HepG2 (cell line): ENCODE data around the gene SKA2. TPM values are rescaled to one million over a fixed set of nuclear protein-coding genes. Genes with fewer than 3 reads are reported as not detected.
A peak's percentile ranks its signal among the peaks of the same experiment; 100 is the strongest.

Source experiments
- ARHGAP35 ChIP-seq: sonication (generic); formaldehyde crosslinking; IDR thresholded peaks from 2 replicates; pipeline ENCODE4 v1.9.0; 2022; ENCODE audit warnings: mild to moderate bottlenecking, inconsistent platforms, moderate library complexity, missing genetic modification reagents, borderline replicate concordance
- ATF6 ChIP-seq: sonication (generic); formaldehyde crosslinking; conservative IDR thresholded peaks from 2 replicates; pipeline ENCODE4 v1.4.0; 2020; ENCODE audit warnings: missing genetic modification reagents
- BHLHE40 ChIP-seq: IDR thresholded peaks from 2 replicates; pipeline ENCODE4 v1.6.1; 2011; ENCODE audit warnings: low read length, improper control_type of control experiment
- CCDC6 ChIP-seq: sonication (generic); formaldehyde crosslinking; IDR thresholded peaks from 2 replicates; pipeline ENCODE4 v1.8.1; 2022; ENCODE audit warnings: mild to moderate bottlenecking, missing genetic modification reagents, moderate library complexity
- DMAP1 ChIP-seq: IDR thresholded peaks from 2 replicates; pipeline ENCODE4 v1.6.1; 2016
- FOXK1 ChIP-seq: sonication (generic); formaldehyde crosslinking; IDR thresholded peaks from 2 replicates; pipeline ENCODE4 v1.4.0; 2020; ENCODE audit warnings: low read depth, missing genetic modification reagents, borderline replicate concordance
- GZF1 ChIP-seq: sonication (generic); formaldehyde crosslinking; IDR thresholded peaks from 2 replicates; pipeline ENCODE4 v1.5.1; 2020; ENCODE audit warnings: mild to moderate bottlenecking, missing genetic modification reagents
- IKZF1 ChIP-seq: fragments of 450-650 bp; IDR thresholded peaks from 2 replicates; pipeline ENCODE4 v1.7.1; 2016
- KDM5A ChIP-seq: fragments of 200-600 bp; sonication (generic); IDR thresholded peaks from 2 replicates; pipeline ENCODE4 v1.7.0; 2018; ENCODE audit warnings: antibody characterized with exemption, mild to moderate bottlenecking, low read length, borderline replicate concordance
- MAFF ChIP-seq: IDR thresholded peaks from 2 replicates; pipeline ENCODE4 v1.6.1; 2011; ENCODE audit warnings: low read depth, low read length, improper control_type of control experiment
- MTA1 ChIP-seq: sonication (generic); formaldehyde crosslinking; IDR thresholded peaks from 2 replicates; pipeline ENCODE4 v1.4.0; 2020; ENCODE audit warnings: missing genetic modification reagents, mild to moderate bottlenecking, borderline replicate concordance
- MXD1 ChIP-seq: sonication (generic); formaldehyde crosslinking; IDR thresholded peaks from 2 replicates; pipeline ENCODE4 v1.4.0; 2020; ENCODE audit warnings: mild to moderate bottlenecking, missing genetic modification reagents
- MYNN ChIP-seq: sonication (generic); formaldehyde crosslinking; IDR thresholded peaks from 2 replicates; pipeline ENCODE4 v1.4.0; 2020; ENCODE audit warnings: mild to moderate bottlenecking, low read depth, missing genetic modification reagents
- NAIF1 ChIP-seq: sonication (generic); formaldehyde crosslinking; IDR thresholded peaks from 2 replicates; pipeline ENCODE4 v1.5.0; 2020; ENCODE audit warnings: mild to moderate bottlenecking, missing genetic modification reagents, borderline replicate concordance
- RELA ChIP-seq: sonication (generic); formaldehyde crosslinking; IDR thresholded peaks from 2 replicates; pipeline ENCODE4 v1.4.0; 2020; ENCODE audit warnings: missing genetic modification reagents
- RFXAP ChIP-seq: sonication (generic); formaldehyde crosslinking; IDR thresholded peaks from 2 replicates; pipeline ENCODE4 v1.4.0; 2020; ENCODE audit warnings: missing genetic modification reagents, borderline replicate concordance
- RNF2 ChIP-seq: fragments of 450-650 bp; conservative IDR thresholded peaks from 2 replicates; pipeline ENCODE4 v1.6.1; 2016; ENCODE audit warnings: low read depth
- RXRA ChIP-seq: sonication (generic); formaldehyde crosslinking; IDR thresholded peaks from 2 replicates; pipeline ENCODE4 v1.5.1; 2020; ENCODE audit warnings: missing genetic modification reagents
- SP2 ChIP-seq: sonication (generic); formaldehyde crosslinking; IDR thresholded peaks from 2 replicates; pipeline ENCODE4 v1.5.1; 2020; ENCODE audit warnings: mild to moderate bottlenecking, missing genetic modification reagents
- TRAFD1 ChIP-seq: sonication (generic); formaldehyde crosslinking; IDR thresholded peaks from 2 replicates; pipeline ENCODE4 v1.5.1; 2020; ENCODE audit warnings: missing genetic modification reagents, mild to moderate bottlenecking, borderline replicate concordance
- ZNF224 ChIP-seq: sonication (generic); formaldehyde crosslinking; IDR thresholded peaks from 2 replicates; pipeline ENCODE4 v1.5.0; 2020; ENCODE audit warnings: mild to moderate bottlenecking, missing genetic modification reagents
- ZNF441 ChIP-seq: sonication (generic); formaldehyde crosslinking; IDR thresholded peaks from 2 replicates; pipeline ENCODE4 v1.7.0; 2021; ENCODE audit warnings: missing genetic modification reagents, borderline replicate concordance
- ZNF512 ChIP-seq: sonication (generic); formaldehyde crosslinking; IDR thresholded peaks from 2 replicates; pipeline ENCODE4 v1.4.0; 2020; ENCODE audit warnings: mild to moderate bottlenecking, missing genetic modification reagents
- ZNF644 ChIP-seq: IDR thresholded peaks from 2 replicates; pipeline ENCODE4 v1.6.1; 2016; ENCODE audit warnings: low read depth
- ZNF720 ChIP-seq: sonication (generic); formaldehyde crosslinking; IDR thresholded peaks from 2 replicates; pipeline ENCODE4 v1.4.0; 2020; ENCODE audit warnings: missing genetic modification reagents
- ZSCAN9 ChIP-seq: IDR thresholded peaks from 2 replicates; pipeline ENCODE4 v1.6.1; 2016; ENCODE audit warnings: borderline replicate concordance
- polyA plus RNA-seq, 8 experiments: library from polyadenylated mRNA; depleted of rRNA in 3 of 8; stranded (reverse) in 7 of 8; unstranded in 1 of 8; fragments of >200 nt; fragmentation: Illumina TruSeq in 4 of 8; extraction: Trizol in 4 of 8; gene quantifications; 2 replicates each; pipeline versions ENCODE4 v1.2.1 to v1.2.3, GENCODE V29; 2011 to 2016; ENCODE audit warnings: low read depth in 4 of 8, missing spikeins in 1 of 8, mixed read lengths in 1 of 8; ENCODE audit not compliant: insufficient read depth in 1 of 8
- total RNA-seq, 5 experiments: library from RNA; depleted of rRNA; stranded (reverse); fragments of >200 nt; fragmentation: Illumina TruSeq; extraction: Trizol; gene quantifications; 2 replicates each; pipeline ENCODE4 v1.2.3, GENCODE V29; 2016; ENCODE audit warnings: low read depth in 1 of 5

Gene SKA2
- total and polyA plus RNA-seq, 2 of the 13 experiments (the other 11 are each of a cell fraction or from before 2014, with no cell fraction given), result 18.6 to 91.8 TPM

GRCh38 chr17:59154721-59155438 lies at the start of gene SKA2 (continued):
- TF ChIP-seq MXD1 (CRISPR knock-in tag) (peak; percentile 66; the same call in 1 of the 2 replicates), BHLHE40 (peak; percentile 63), CCDC6 (CRISPR knock-in tag) (peak; percentile 65; the same call in 1 of the 2 replicates), MTA1 (CRISPR knock-in tag) (peak; percentile 91; the same call in 1 of the 2 replicates), MYNN (no peak), MAFF (peak; percentile 16; the same call in 1 of the 2 replicates), GZF1 (no peak), RNF2 (peak; percentile 37; the same call in 1 of the 2 replicates), KDM5A (peak; percentile 89), ATF6 (CRISPR knock-in tag) (no peak; the same call in 1 of the 2 replicates), DMAP1 (CRISPR knock-in tag) (peak; percentile 71), SP2 (CRISPR knock-in tag) (peak; percentile 98), IKZF1 (no peak), NAIF1 (peak; percentile 35; the same call in 1 of the 2 replicates), FOXK1 (CRISPR knock-in tag) (peak; percentile 75; the same call in 1 of the 2 replicates), RXRA (CRISPR knock-in tag) (peak; percentile 41; the same call in 1 of the 2 replicates), TRAFD1 (CRISPR knock-in tag) (no peak), ZNF512 (CRISPR knock-in tag) (no peak), ZNF441 (CRISPR knock-in tag) (0 out of 2 replicates have a peak, but pooled peaks have one; percentile 18), ZNF720 (CRISPR knock-in tag) (no peak), ZNF224 (CRISPR knock-in tag) (peak; percentile 93), ZNF644 (CRISPR knock-in tag) (peak; percentile 17; the same call in 1 of the 2 replicates), ZSCAN9 (CRISPR knock-in tag) (peak; percentile 13; the same call in 1 of the 2 replicates), RFXAP (CRISPR knock-in tag) (peak; percentile 97), RELA (CRISPR knock-in tag) (0 out of 2 replicates have a peak, but pooled peaks have one; percentile 9), ARHGAP35 (0 out of 2 replicates have a peak, but pooled peaks have one; percentile 64)
